OCI-LY1 (cell line): Measurements from ENCODE around the gene MOSMO.
"Not testable (repeated sequence)": the region's sequence is repeated elsewhere in the genome, so short reads cannot be mapped to it uniquely, and the experiment has no call there.

Source experiments
- H2AFZ ChIP-seq: fragments of 200-600 bp; sonication (generic), shearing (Covaris generic); 2 replicates; pipeline ENCODE4 v1.6.0; 2014; ENCODE audit warnings: antibody characterized with exemption, mild to moderate bottlenecking, low read length
- H3F3A ChIP-seq: fragments of 200-600 bp; sonication (generic), shearing (Covaris generic); 2 replicates; pipeline ENCODE4 v1.6.0; 2014; ENCODE audit warnings: mild to moderate bottlenecking, antibody characterized with exemption, low read length, moderate library complexity; ENCODE audit not compliant: insufficient read depth
- H3K27ac ChIP-seq: fragments of 200-600 bp; sonication (generic); 2 replicates; pipeline ENCODE4 v1.5.1; 2014; ENCODE audit warnings: low read length, mixed run types, mild to moderate bottlenecking, low read depth; ENCODE audit not compliant: poor library complexity, severe bottlenecking
- H3K27me3 ChIP-seq: fragments of 200-600 bp; sonication (generic); 2 replicates; pipeline ENCODE4 v1.6.0; 2014; ENCODE audit warnings: antibody characterized with exemption, mild to moderate bottlenecking, low read length, moderate library complexity; ENCODE audit not compliant: insufficient read depth
- H3K36me3 ChIP-seq: fragments of 200-600 bp; sonication (generic); 2 replicates; pipeline ENCODE4 v1.6.1; 2014; ENCODE audit warnings: mild to moderate bottlenecking, antibody characterized with exemption, low read length, moderate library complexity, mixed read lengths; ENCODE audit not compliant: insufficient read depth
- H3K4me1 ChIP-seq: fragments of 200-600 bp; sonication (generic); 2 replicates; pipeline ENCODE4 v1.5.1; 2014; ENCODE audit warnings: mild to moderate bottlenecking, low read length, moderate library complexity; ENCODE audit not compliant: insufficient read depth, severe bottlenecking
- H3K4me2 ChIP-seq: fragments of 200-600 bp; sonication (generic), shearing (Covaris generic); 2 replicates; pipeline ENCODE4 v1.6.1; 2014; ENCODE audit warnings: low read length
- H3K4me3 ChIP-seq: fragments of 200-600 bp; sonication (generic); 2 replicates; pipeline ENCODE4 v1.5.1; 2014; ENCODE audit warnings: low read length, low read depth, mild to moderate bottlenecking, mixed read lengths; ENCODE audit not compliant: poor library complexity, severe bottlenecking
- H3K79me2 ChIP-seq: fragments of 200-600 bp; shearing (Covaris generic); 2 replicates; pipeline ENCODE4 v1.6.1; 2016; ENCODE audit warnings: mixed run types, low read length, mixed read lengths; ENCODE audit not compliant: insufficient read depth
- H3K9ac ChIP-seq: fragments of 200-600 bp; sonication (generic), shearing (Covaris generic); 2 replicates; pipeline ENCODE4 v1.6.1; 2014; ENCODE audit warnings: mild to moderate bottlenecking, low read length, mixed read lengths
- H3K9me2 ChIP-seq: fragments of 200-600 bp; sonication (generic), shearing (Covaris generic); 2 replicates; pipeline ENCODE4 v1.6.1; 2014; ENCODE audit warnings: low read depth, mild to moderate bottlenecking, low read length, mixed read lengths
- H3K9me3 ChIP-seq: fragments of 200-600 bp; shearing (Covaris generic); 2 replicates; pipeline ENCODE4 v1.6.1; 2014; ENCODE audit warnings: low read length, mixed read lengths
- H4K20me1 ChIP-seq: fragments of 200-600 bp; sonication (generic), shearing (Covaris generic); 2 replicates; pipeline ENCODE4 v1.6.0; 2016; ENCODE audit warnings: mild to moderate bottlenecking, low read length; ENCODE audit not compliant: insufficient read depth
- CTCF ChIP-seq: fragments of 200-600 bp; sonication (generic), shearing (Covaris generic); IDR thresholded peaks from 2 replicates; pipeline ENCODE4 v1.5.1; 2017; ENCODE audit warnings: mild to moderate bottlenecking, antibody characterized with exemption, low read length, moderate library complexity, mixed read lengths
- EZH2 ChIP-seq: fragments of 200-600 bp; sonication (generic), shearing (Covaris generic); IDR thresholded peaks from 2 replicates; pipeline ENCODE4 v1.8.0; 2017; ENCODE audit warnings: borderline replicate concordance, mixed run types, mild to moderate bottlenecking, antibody characterized with exemption, low read length, moderate library complexity, mixed read lengths

Gene MOSMO

GRCh38 chr16:21997697-21998480, 10.0 kb upstream of the MOSMO start:
- TF ChIP-seq CTCF = no peak
- no peak for TF ChIP-seq EZH2
- Histone ChIP-seq H4K20me1 (no peaks in the 10 kb centered on the region), H3K9ac (no peak overlapping the region), H3K9me2 (no peaks in the 10 kb centered on the region), H3K9me3 (no peaks in the 10 kb centered on the region), H3K36me3 (no peaks in the 10 kb centered on the region), H3F3A (no peaks in the 10 kb centered on the region), H3K4me2 (no peak overlapping the region), H3K27ac (no peak overlapping the region), H3K4me3 (no peak overlapping the region), H3K27me3 (no peaks in the 10 kb centered on the region), H3K79me2 (no peaks in the 10 kb centered on the region), H3K4me1 (no peaks in the 10 kb centered on the region), H2AFZ (no peak overlapping the region)

DNA sequence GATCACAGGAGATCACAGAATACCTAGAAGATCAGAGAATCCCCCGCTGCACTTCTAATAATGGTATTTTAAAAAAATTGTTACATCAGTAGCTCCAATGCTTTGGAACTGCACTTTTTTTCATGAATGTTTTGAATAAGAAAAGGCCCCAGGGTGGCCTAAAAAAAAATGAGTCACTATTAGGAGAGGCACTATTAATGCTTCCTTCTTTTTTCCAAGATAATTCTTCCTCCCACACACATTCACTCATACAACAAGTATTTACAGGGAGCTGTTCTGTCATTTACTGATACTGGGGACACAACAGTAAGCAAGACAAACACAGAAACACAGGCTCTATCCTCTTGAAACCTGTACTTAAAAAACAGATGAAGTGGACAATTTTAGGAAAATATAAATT, 6.3 kb upstream of the MOSMO start:
- H4K20me1 ChIP-seq = no peaks in the 10 kb centered on the region
- H3K79me2 ChIP-seq = no peaks in the 10 kb centered on the region
- no peak overlapping the region for H3K4me2 ChIP-seq
- H3K9ac ChIP-seq = no peak overlapping the region
- H3F3A ChIP-seq = no peaks in the 10 kb centered on the region
- TF ChIP-seq EZH2 (no peak), CTCF (no peak)
- H3K27ac ChIP-seq = no peak overlapping the region
- no peak overlapping the region for H2AFZ ChIP-seq
- no peaks in the 10 kb centered on the region for H3K9me3 ChIP-seq
- H3K4me1 ChIP-seq = no peaks in the 10 kb centered on the region
- no peaks in the 10 kb centered on the region for H3K9me2 ChIP-seq
- H3K27me3 ChIP-seq = no peaks in the 10 kb centered on the region
- H3K36me3 ChIP-seq = no peaks in the 10 kb centered on the region
- no peak overlapping the region for H3K4me3 ChIP-seq

GRCh38 chr16:22002047-22002446, 5.9 kb upstream of the MOSMO start:
- H2AFZ ChIP-seq, H3K4me3 ChIP-seq, H3K4me2 ChIP-seq, H3F3A ChIP-seq, H3K27ac ChIP-seq, H3K79me2 ChIP-seq, H3K27me3 ChIP-seq, H3K9ac ChIP-seq, H3K9me3 ChIP-seq, H3K4me1 ChIP-seq, H3K9me2 ChIP-seq, H4K20me1 ChIP-seq, H3K36me3 ChIP-seq: not testable (repeated sequence)

- no peaks in the 10 kb centered on the region for H3K9me2 ChIP-seq
- H3K27me3 ChIP-seq = no peaks in the 10 kb centered on the region
- no peaks in the 10 kb centered on the region for H3K9me3 ChIP-seq
Measured at GRCh38 chr16:22003195-22003594, 4.7 kb upstream of the MOSMO start.

More at GRCh38 chr16:22003195-22003594, 4.7 kb upstream of the MOSMO start:
- Histone ChIP-seq H3F3A (no peaks in the 10 kb centered on the region), H3K4me2 (no peak overlapping the region), H3K9ac (no peak overlapping the region), H2AFZ (no peak overlapping the region), H3K79me2 (no peaks in the 10 kb centered on the region), H3K36me3 (no peaks in the 10 kb centered on the region), H3K4me3 (no peak overlapping the region), H3K27ac (no peak overlapping the region), H3K4me1 (peaks cover 9% of the 10 kb centered on the region), H4K20me1 (no peaks in the 10 kb centered on the region)
- no peak for TF ChIP-seq EZH2
- no peak for TF ChIP-seq CTCF
